ENCODE data around the gene CHST3.
"Not testable (repeated sequence)": the region's sequence is repeated elsewhere in the genome, so short reads cannot be mapped to it uniquely, and the experiment has no call there.

CHST3 gene

DNA sequence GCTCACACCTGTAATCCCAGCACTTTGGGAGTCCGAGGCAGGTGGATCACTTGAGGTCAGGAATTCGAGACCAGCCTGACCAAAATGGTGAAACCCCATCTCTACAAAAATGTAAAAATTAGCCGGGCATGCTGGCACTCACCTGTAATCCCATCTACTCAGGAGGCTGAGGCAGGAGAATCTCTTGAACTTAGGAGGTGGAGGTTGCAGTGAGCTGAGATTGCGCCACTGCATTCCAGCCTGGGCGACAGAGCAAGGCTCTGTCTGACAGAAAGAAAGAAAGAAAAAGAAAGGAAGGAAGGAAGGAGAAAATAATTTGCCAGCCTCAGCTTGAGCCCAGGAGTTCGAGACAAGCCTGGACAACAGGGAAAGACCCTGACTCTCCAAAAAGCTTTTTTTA is 24.7 kb downstream of the CHST3 start:
- DNase-seq (ENCODE audit: low read depth in 3 of 3), result not testable (repeated sequence)

DNA sequence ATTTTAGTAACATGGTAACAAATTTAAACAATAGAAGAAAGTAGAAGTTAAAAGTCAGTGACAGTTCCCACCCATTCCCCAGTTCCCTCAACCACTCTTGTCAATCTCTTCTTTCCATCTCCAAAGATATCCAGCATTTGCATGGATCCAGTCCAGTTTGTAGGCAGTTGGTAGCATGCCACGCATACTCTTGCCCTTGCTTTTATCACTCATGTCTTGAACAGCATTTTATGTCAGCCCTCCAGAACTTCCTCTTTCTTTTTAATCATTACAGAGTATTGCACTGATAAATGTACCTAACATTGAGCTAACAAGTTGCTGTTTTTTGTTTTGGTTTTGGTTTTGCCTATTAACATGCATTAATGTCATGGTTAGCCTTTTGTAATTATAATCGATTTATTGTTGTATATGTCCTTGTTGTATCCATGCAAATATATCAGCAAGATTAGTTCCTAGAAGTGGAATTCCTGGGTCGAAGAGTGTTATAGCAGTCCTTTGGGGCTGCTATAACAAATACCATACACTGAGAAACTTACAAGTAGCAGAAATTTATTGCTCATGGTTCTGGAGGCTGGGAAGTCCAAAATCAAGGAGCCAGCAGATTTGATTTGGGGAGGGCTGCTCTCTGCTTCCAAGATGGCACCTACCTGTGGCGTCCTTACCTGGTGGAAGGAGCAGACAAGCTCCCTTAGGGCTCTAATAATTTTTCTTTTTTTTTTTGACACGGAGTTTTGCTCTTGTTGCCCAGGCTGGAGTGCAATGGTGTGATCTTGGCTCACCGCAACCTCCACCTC is 25.7 kb downstream of the CHST3 start:
- no peak for DNase-seq (ENCODE audit: low read depth in 3 of 3)

DNA sequence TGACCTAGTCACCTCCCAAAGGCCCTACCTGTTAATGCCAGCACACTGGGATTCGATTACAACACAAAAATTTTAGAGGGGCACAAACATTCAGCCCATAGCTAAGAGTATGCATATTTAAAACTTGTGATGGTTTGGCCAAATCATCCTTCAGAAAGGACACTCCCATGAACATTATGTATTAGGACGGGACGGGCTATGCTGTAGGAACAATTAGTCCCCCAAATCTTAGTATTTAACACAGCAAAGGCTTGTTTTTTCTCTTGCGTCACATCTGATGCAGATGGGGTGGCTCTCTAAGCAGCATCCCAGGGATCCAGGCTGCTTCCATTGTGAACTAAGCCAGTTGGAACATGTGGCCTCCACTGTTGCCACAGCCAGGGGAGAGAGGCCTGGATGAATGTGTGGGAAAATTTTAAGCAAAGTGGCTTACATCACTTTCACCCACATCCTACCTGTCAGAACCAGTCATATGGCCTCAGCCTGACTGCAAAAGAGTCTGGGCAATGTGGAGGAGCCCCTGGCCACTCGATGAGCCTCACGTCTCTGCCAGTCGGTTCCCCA is 26.6 kb downstream of the CHST3 start:
- DNase-seq (ENCODE audit: low read depth in 3 of 3), result no peak

DNA sequence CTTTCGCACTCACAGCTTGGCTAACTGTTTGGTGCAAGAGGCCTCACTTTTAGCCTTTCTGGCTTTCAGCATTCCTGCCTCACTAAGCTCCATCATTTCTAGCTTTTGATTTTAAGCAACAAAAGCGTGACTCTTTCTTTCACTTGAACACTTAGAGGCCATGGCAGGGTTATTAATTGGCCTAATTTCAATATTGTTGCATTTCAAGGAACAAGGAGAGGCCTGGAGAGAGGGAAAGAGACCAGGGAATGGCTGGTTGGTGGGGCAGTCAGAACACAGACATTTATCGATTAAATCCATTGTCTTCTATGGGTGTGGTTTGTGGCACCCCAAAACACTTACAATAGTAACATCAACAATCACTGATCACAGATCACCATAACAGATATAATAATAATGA is 31.3 kb downstream of the CHST3 start:
- DNase-seq (ENCODE audit: low read depth in 3 of 3), result no peak

DNA sequence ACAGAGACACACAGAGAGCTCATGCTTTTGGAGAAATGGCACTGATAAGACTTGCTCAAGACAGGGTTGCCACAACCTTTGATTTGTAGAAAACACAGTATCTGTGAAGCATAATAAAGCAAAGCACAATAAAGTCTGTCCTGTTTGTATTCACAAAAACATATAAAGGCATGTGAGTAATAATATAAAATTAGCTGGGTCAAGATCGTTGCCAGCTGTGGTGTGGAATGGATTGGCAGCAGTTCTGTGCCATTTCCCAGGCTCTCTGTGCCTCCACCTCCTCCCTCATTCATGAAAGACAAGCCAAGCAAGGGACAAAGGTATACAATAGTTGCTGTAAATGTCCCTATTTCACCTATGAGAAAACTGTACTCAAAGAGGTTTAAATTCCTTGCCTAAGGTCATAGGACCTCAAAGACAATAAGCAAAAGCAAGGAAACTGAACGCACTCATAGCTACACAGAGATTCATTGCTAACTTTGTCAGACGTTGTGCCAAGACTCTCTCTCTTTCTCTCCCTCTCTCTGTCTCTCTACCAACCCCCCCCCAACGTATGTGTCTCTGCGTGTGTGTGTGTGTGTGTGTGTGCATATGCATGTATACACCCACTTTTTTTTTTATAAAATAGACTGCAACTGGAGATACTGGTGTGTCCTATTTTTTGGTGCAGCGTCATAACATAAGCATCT is 31.8 kb downstream of the CHST3 start:
- DNase-seq (ENCODE audit: low read depth in 3 of 3), result no peak

DNA sequence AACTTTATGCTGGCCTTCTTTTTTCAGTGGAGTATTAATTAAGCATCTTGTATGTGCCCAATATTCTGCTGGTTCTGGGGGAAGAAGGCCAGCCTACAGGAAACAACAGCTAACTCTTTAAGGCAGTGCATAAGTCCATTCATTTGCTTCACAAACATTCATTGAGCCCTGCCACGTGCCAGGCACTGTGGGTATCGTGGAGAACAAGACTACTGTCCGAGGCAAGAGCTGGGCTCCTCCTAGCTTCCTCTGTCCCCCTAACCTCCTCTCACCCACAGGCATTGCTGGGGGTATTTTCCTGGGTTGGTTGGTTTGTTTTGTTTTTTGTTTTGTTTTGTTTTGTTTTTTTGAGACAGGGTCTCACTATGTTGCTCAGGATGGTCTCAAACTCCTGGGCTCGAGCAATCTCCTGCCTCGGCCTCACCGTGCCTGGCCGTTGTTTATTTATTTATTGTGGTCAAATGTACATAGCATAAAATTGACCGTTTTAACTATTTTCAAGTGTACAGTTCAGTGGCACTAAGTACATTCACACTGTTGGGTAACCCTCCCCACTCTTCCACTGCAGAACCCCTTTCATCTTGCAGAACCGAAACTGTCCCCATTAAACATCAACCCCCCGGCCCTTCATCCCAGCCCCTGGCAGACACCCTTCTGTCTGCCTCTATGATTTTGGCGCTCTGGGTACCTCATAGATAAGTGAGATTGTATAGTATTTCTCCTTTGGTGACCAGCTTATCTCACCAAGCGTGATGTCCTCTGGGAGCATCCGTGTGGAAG is 32.6 kb downstream of the CHST3 start:
- no peak for DNase-seq (ENCODE audit: low read depth in 3 of 3)

GRCh38 chr10:71998119-71998839 is 34.1 kb downstream of the CHST3 start:
- DNase-seq (ENCODE audit: low read depth in 3 of 3), result no peak

GRCh38 chr10:71998840-71999194 is 34.6 kb downstream of the CHST3 start:
- DNase-seq (ENCODE audit: low read depth in 3 of 3), result no peak

DNA sequence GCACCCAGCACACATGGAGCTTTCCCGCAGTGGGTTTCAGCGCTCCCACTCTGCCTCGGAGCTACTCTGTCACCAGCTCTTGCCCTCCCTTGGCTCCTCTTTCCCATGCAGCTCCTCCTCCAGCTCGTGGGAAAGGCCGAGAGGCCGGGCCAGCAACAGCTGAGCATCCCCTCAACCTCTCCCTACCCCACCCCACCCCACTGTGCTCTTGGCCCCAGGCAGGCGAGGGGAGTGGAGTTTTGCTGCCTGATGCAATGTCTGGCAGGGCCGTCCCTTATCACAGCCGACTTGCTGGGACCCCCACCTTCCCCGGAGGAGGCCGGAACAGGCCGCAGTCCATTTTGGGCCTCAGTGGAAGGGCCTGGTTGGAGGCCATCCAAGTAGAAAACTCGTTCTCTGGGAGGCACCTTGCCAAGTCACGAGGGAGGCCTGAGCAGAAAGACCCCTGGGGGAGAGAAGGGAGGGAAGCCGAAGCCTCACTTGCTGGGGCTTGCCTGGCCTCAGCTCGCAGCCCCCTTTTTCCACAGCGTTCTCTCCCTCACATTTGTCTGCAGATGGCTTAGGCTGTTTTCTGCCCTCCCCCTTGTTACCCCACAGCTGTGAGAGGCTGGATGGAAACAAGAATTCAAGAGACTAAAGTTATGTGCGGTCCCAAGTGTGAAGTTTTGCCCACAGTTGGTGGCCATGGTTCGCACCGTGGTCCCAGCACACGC is 35.3 kb downstream of the CHST3 start:
- DNase-seq (ENCODE audit: low read depth in 3 of 3), result no peak

- no peak for DNase-seq (ENCODE audit: low read depth in 3 of 3)
Measured at GRCh38 chr10:72000073-72001032, 36.2 kb downstream of the CHST3 start.

- DNase-seq (ENCODE audit: low read depth in 3 of 3), result no peak
Measured at GRCh38 chr10:72001033-72001395, 36.8 kb downstream of the CHST3 start.

GRCh38 chr10:72002354-72003295 is 38.4 kb downstream of the CHST3 start:
- no peak for DNase-seq (ENCODE audit: low read depth in 3 of 3)

DNA sequence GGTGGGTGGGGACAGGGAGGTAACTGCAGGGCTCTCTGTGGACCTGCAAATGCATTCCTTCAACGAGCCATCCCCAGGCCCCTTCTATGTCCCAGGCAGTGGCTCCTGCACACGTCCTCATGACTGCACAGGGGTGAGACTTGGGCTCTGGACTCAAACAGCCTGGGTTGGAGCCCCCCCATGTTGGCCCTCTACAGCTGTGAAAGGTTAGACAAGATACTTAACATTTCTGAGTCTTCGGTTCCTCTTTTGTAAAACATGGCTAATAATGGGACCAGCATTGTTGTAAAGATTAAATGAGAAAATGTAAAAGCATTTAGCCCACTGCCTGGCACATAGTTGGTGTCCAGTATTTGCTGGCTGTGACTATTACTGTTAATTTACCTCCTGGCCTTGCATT is 41.8 kb downstream of the CHST3 start:
- no peak for DNase-seq (ENCODE audit: low read depth in 3 of 3)

DNA sequence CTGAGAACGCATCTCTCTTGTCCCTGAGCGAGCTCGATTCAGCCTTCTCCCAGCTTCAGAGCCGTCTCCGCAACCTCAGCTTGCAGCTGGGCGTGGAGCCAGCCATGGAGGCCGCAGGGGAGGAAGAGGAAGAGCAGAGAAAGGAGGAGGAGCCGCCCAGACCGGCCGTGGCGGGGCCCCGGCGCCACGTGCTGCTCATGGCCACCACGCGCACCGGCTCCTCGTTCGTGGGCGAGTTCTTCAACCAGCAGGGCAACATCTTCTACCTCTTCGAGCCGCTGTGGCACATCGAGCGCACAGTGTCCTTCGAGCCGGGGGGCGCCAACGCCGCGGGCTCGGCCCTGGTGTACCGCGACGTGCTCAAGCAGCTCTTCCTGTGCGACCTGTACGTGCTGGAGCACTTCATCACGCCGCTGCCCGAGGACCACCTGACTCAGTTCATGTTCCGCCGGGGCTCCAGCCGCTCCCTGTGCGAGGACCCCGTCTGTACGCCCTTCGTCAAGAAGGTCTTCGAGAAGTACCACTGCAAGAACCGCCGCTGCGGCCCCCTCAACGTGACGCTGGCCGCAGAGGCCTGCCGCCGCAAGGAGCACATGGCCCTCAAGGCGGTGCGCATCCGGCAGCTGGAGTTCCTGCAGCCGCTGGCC is 43.2 kb downstream of the CHST3 start:
- DNase-seq (ENCODE audit: low read depth in 3 of 3), result no peak

DNA sequence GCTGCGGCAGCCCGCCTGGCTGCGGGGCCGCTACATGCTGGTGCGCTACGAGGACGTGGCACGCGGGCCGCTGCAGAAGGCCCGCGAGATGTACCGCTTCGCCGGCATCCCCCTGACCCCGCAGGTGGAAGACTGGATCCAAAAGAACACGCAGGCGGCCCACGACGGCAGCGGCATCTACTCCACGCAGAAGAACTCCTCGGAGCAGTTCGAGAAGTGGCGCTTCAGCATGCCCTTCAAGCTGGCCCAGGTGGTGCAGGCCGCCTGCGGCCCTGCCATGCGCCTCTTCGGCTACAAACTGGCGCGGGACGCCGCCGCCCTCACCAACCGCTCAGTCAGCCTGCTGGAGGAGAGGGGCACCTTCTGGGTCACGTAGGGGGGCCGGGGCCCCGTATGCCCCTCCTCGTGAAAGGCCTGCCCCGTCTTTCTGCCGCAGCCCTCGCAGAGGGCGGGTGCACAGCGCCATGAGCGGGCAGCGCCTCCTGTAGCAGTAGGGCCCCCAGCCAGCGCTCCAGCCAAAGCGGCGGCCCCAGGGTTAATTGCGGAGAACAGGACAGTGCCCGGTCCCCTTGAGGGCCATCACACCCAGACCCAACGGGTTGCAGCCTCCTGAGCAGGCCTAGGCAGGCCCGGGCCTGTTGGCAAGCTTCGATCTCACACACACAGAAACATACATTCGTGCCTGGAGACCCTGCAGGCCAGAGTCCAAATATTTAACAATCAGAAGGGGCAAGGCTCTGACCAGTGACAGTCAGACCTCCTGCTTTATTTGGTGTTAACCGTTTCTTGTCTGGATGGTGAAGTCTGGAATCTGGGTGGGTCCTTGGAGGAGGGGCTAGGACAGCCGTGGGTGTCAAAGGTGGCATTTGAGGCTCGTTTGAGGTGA is 44.1 kb downstream of the CHST3 start:
- no peak for DNase-seq (ENCODE audit: low read depth in 3 of 3)

DNA sequence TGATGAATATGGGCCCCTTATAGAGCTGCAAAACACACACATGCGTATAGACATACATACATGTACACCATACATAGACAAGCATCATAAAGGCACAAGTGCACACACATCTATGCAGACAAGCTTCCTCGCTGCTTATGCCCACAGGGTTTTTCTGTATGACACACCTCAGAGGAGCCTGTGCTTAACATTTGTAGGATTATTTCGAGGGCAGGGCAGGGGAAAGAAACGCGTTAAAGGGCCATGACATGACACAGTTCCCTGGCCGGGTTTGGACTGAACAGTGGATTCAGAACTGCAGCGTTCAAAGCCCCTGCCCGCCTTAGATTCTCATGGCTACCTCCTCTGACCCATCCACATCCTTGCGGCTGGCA is 44.8 kb downstream of the CHST3 start:
- no peak for DNase-seq (ENCODE audit: low read depth in 3 of 3)

DNA sequence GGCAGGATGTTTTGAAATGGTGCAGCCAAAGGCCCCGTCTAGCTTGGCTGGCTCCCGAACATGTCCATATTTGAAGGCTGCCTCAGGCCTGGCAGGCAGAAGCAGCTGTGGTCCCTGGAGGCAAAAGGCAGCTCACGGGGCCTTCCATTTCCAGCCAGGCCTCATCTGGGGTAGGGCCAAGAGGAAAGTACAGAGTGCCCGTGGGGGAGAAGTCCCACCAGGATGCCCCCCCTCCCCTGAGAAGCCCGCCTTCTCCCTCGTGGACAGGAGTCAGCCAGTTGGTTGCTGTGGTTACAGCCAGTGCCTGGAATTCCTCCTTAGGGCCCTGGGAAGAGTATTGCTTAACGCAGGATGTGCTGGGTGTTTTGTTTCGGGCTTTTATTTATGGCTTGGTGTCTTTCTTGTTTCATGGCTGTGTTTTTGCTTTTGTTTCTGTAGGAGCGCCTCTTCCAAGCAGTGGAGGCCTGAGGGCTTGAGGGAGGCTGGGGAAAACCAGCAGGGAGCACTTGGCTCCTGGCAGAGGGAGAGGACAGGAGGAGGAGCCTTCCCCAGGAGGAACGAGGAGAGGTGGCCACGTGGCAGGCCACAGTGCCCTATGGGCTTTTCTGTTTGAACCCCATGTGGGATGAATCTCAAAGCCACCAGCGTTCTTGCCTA is 45.4 kb downstream of the CHST3 start:
- no peak for DNase-seq (ENCODE audit: low read depth in 3 of 3)

Measured in stimulated activated CD4-positive, alpha-beta T cell treated with anti-CD3 and anti-CD28 coated beads, TNF-alpha, amount 100 ng/mL, for 48 hours (primary cell).